ENCODE measurements around the gene PLA2G2F.

Gene PLA2G2F

DNA sequence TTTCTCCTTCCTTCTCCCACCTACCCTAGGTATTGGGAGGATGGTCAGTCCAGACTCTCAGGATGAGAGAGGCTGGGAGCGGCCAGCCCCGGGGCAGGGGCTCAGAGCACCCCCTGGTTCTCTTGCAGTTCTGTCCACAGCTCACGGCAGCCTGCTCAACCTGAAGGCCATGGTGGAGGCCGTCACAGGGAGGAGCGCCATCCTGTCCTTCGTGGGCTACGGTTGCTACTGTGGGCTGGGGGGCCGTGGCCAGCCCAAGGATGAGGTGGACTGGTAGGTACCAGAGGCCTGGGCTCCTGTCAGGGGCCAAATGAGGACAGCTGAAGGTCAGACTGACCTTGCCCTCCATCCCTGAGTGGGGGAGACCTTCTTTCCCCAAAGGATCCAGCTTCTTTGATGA is 4.2 kb downstream of the PLA2G2F start:
- H3K4me3 ChIP-seq (ENCODE audit: low read length) = no peak overlapping the region
- no peak for TF ChIP-seq ZNF274 (IDR thresholded peaks at IDR 0.05; ENCODE audit: low read depth, low read length)

GRCh38 chr1:20143734-20144565 is 4.8 kb downstream of the PLA2G2F start:
- no peak for TF ChIP-seq ZNF274 (IDR thresholded peaks at IDR 0.05; ENCODE audit: low read depth, low read length)
- no peak overlapping the region for H3K4me3 ChIP-seq (ENCODE audit: low read length)

DNA sequence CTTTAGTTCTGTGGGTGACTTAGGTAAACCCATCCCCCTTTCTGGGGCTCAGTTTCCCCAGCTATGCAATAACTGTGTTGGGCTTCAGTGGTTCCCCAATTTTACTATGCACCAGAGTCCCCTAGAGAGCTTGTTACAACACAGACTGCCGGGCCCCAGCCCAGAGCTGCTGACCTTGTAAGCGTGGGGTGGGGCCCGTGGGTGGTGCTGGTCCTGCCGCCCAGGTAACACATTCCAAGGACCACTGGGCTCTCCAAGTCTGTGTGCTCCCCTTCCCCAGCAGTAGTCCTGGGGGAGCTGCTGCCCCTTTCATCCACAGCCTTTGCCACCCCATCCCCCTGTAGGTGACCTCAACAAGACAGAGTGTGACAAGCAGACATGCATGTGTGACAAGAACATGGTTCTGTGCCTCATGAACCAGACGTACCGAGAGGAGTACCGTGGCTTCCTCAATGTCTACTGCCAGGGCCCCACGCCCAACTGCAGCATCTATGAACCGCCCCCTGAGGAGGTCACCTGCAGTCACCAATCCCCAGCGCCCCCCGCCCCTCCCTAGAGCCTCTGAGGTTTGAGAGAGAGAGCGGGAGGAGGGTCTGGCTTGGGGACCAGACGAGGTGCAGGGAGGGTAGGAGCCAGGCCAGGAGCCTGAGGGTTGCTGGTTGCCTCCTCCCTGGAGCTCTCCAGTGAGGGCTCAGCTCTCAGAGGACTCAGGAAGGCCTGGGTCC is 8.9 kb downstream of the PLA2G2F start:
- H3K4me3 ChIP-seq (ENCODE audit: low read length) = no peak overlapping the region
- TF ChIP-seq ZNF274 (IDR thresholded peaks at IDR 0.05; ENCODE audit: low read depth, low read length) = no peak

- TF ChIP-seq ZNF274 (IDR thresholded peaks at IDR 0.05; ENCODE audit: low read depth, low read length) = no peak
- H3K4me3 ChIP-seq (ENCODE audit: low read length) = no peak overlapping the region
Measured at GRCh38 chr1:20148571-20149500, 9.7 kb downstream of the PLA2G2F start.

DNA sequence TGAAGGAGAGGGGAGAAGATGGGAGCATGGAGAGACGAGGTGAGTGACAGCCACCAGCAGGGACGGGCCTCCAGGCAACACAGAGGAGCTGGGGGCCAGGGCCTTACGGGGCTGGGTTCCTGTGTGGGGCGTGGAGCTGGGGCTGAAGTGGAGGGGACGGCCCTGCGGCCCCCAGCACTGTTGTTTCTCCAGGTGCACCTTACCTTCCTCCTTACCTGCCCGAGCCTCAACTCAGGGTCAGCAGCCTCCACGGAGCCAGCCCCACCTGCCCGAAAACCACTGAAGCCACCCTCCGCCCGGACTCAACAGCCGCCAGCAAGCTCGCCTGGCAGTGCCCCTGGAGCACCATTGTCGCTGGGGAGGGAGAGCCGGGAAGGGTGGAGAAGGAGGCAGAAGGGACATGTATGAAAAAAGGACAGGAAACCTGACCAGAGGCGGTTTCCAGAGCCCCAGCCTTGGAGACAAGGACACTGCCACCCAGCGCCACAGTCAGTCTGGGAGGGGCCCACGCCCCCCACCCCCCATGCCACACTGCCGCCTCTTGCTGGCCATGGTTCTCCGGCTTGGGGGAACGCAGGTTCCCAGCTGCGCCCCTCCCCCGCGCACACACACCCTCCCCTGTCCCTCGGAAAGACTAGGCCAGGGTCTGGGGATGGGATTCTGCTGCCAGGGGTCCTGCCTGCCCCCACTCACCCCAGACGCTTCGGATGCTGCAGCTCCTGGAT is 10.6 kb downstream of the PLA2G2F start:
- H3K4me3 ChIP-seq (ENCODE audit: low read length) = no peak overlapping the region
- TF ChIP-seq ZNF274 (IDR thresholded peaks at IDR 0.05; ENCODE audit: low read depth, low read length) = no peak

DNA sequence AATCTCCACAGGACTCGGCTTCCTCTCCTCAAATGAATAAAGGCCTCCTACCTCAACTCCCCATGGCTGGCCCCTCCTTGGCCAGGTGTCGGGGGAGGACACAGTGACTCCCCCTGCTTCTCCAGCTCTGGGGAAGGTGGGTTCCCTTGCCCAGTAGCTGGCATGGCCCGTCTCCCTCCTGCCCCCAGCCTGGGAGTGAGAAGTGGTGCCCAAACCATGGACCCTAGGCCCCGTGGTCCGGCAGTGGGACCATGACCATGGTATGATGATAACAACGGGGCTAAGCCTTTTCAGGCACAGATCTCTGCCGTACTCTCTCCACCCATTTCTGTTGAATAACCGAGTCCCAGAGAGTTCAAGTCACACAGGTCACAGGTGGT is 11.2 kb downstream of the PLA2G2F start:
- no peak for TF ChIP-seq ZNF274 (IDR thresholded peaks at IDR 0.05; ENCODE audit: low read depth, low read length)
- H3K4me3 ChIP-seq (ENCODE audit: low read length) = no peak overlapping the region

- no peak overlapping the region for H3K4me3 ChIP-seq (ENCODE audit: low read length)
- TF ChIP-seq ZNF274 (IDR thresholded peaks at IDR 0.05; ENCODE audit: low read depth, low read length) = no peak
Measured at GRCh38 chr1:20150969-20151368, 11.8 kb downstream of the PLA2G2F start.

DNA sequence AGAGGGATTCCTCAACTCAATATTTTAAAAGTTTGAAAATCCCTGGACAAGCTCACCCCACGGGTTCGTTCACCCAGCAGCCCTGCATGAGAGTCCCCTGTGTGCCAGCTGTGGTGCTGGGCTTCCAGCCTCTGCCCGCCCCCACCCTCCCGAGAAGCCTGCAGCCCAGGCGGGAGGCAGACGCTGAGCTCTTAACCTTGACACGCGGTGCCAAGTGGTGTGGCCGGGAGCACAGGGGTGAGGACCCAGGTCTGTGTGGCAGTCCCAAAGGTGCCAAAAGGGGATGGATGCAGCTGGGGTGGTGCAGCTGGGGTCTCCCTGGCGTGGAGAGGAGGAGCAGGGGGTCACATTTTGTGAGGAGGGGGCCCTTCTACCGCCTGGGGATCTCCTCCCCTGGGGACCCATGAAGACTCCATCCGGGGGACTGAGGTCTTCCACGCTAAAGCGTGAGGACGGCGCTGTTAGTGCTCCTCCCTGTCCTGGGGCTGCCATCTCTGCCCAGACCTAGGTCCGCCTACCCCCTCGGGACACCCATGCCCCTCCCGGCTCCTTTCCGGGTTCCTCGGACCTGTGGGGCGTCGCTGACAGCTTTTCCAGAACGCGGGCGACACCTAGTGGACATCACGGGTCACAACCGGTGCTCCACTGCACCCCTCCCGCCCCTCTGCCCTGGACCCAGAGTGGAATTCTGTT is 12.9 kb downstream of the PLA2G2F start:
- no peak for TF ChIP-seq ZNF274 (IDR thresholded peaks at IDR 0.05; ENCODE audit: low read depth, low read length)
- H3K4me3 ChIP-seq (ENCODE audit: low read length) = peak overlapping the region; percentile 6; the same call in 1 of the 2 replicates

DNA sequence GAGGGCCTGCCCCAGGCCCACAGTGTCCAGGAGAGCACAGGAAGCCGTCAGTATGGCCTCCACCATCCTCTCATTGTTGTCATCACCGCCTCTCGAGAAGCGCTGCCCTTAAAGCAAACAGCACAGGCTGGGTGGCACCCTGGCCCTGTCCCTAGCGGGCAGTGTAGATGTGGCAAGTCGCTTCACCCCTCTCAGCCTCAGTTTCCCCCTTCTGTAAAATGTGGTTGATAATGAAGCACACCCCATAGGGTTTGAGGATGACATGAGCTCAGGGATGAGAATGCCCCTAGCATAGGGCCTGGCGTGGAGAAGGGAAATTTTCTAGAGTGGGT is 13.4 kb downstream of the PLA2G2F start:
- TF ChIP-seq ZNF274 (IDR thresholded peaks at IDR 0.05; ENCODE audit: low read depth, low read length) = no peak
- H3K4me3 ChIP-seq (ENCODE audit: low read length) = no peak overlapping the region

- H3K4me3 ChIP-seq (ENCODE audit: low read length) = no peak overlapping the region
- no peak for TF ChIP-seq ZNF274 (IDR thresholded peaks at IDR 0.05; ENCODE audit: low read depth, low read length)
Measured at GRCh38 chr1:20153000-20153418, 13.9 kb downstream of the PLA2G2F start.

GRCh38 chr1:20154301-20154831 is 15.2 kb downstream of the PLA2G2F start:
- no peak overlapping the region for H3K4me3 ChIP-seq (ENCODE audit: low read length)
- no peak for TF ChIP-seq ZNF274 (IDR thresholded peaks at IDR 0.05; ENCODE audit: low read depth, low read length)

- TF ChIP-seq ZNF274 (IDR thresholded peaks at IDR 0.05; ENCODE audit: low read depth, low read length) = no peak
Measured at GRCh38 chr1:20158358-20159070, 19.4 kb downstream of the PLA2G2F start.

More at GRCh38 chr1:20158358-20159070, 19.4 kb downstream of the PLA2G2F start:
- no peak overlapping the region for H3K4me3 ChIP-seq (ENCODE audit: low read length)

All from GM08714 (cell line).